Measurements from ENCODE around the gene CAMTA1. TPM values are rescaled to one million over a fixed set of nuclear protein-coding genes. Genes with fewer than 3 reads are reported as not detected.
A peak's percentile ranks its signal among the peaks of the same experiment; 100 is the strongest.
"Not testable (repeated sequence)": the region's sequence is repeated elsewhere in the genome, so short reads cannot be mapped to it uniquely, and the experiment has no call there.

Gene CAMTA1, protein sequence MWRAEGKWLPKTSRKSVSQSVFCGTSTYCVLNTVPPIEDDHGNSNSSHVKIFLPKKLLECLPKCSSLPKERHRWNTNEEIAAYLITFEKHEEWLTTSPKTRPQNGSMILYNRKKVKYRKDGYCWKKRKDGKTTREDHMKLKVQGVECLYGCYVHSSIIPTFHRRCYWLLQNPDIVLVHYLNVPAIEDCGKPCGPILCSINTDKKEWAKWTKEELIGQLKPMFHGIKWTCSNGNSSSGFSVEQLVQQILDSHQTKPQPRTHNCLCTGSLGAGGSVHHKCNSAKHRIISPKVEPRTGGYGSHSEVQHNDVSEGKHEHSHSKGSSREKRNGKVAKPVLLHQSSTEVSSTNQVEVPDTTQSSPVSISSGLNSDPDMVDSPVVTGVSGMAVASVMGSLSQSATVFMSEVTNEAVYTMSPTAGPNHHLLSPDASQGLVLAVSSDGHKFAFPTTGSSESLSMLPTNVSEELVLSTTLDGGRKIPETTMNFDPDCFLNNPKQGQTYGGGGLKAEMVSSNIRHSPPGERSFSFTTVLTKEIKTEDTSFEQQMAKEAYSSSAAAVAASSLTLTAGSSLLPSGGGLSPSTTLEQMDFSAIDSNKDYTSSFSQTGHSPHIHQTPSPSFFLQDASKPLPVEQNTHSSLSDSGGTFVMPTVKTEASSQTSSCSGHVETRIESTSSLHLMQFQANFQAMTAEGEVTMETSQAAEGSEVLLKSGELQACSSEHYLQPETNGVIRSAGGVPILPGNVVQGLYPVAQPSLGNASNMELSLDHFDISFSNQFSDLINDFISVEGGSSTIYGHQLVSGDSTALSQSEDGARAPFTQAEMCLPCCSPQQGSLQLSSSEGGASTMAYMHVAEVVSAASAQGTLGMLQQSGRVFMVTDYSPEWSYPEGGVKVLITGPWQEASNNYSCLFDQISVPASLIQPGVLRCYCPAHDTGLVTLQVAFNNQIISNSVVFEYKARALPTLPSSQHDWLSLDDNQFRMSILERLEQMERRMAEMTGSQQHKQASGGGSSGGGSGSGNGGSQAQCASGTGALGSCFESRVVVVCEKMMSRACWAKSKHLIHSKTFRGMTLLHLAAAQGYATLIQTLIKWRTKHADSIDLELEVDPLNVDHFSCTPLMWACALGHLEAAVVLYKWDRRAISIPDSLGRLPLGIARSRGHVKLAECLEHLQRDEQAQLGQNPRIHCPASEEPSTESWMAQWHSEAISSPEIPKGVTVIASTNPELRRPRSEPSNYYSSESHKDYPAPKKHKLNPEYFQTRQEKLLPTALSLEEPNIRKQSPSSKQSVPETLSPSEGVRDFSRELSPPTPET (N-terminal part only)
- total RNA-seq = 10 to 100 TPM; 36.5 to 57.5 TPM

DNA sequence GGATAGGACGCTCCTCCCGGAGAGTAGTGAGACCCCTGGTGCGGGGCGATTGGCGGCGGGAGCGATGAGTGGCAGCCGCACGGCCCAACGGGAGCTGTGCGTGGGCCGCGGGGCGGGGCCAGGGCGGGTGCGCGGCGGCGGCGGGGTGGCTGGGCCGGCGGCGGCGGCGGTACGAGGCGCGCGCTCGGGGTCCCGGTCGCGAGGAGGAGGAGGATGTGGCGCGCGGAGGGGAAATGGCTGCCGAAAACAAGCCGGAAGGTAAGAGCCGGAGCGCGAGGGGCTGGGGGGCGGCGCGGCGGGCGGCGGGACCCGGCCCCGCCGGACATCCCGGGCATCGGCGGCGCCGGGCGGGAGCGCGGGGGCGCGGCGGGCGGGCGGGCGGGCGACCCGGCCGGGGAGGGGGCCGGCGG is at the start of gene CAMTA1:
Gene CAMTA1 (plus strand): TSS at position 137 of the 410 bp plus-strand sequence. CDS start 77 bp downstream, at position 214.
- peaks cover 31 to 38% of the 10 kb centered on the region in 2 donors for H3K4me1 Mint-ChIP-seq (ENCODE audit: low read depth in 2 of 2)

DNA sequence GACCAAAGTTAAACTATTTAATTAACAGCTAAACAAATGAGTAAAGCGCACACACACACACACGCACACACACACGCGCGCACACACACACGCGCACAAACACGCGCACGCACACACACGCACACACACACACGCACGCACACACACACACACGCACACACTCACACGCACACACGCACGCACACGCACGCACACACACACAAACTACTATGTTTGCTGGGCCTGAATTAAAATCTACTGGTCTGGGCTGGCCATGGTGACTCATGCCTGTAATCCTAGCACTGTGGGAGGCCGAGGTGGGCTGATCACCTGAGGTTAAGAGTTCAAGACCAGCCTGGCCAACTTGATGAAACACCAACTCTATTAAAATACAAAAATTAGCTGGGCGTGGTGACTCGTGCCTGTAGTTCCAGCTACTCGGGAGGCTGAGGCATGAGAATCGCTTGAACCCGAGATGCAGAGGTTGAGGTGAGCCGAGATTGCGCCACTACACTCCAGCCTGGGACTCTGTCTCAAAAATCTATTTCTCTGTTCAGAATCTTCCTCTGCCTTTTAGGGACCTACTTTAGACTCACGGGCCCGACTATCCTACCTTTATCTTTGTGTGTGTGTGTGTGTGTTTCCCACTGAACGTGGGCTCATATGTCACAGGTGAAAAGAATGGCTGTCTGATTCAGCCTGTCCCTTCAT is 46.1 kb upstream of the CAMTA1 start:
- DNase-seq (ENCODE audit: low spot score) = no peak
- H3K36me3 Mint-ChIP-seq = no peaks in the 10 kb centered on the region
- H3K27ac Mint-ChIP-seq = no peak overlapping the region
- no peaks in the 10 kb centered on the region for H3K9me3 Mint-ChIP-seq
- peaks cover 0 to 3% of the 10 kb centered on the region in 2 donors for H3K27me3 Mint-ChIP-seq
- H3K4me3 Mint-ChIP-seq = no peak overlapping the region
- H3K4me1 Mint-ChIP-seq (ENCODE audit: low read depth in 2 of 2) = peaks cover 9 to 12% of the 10 kb centered on the region in 2 donors
- no peak for ATAC-seq

More for the DNA sequence above, at the start of gene CAMTA1:
- H3K9me3 Mint-ChIP-seq = no peaks in the 10 kb centered on the region
- H3K27ac Mint-ChIP-seq = peak within 1 kb of the TSS; percentile 89 to 94
- peaks cover 15% of the 10 kb centered on the region for H3K36me3 Mint-ChIP-seq
- H3K4me3 Mint-ChIP-seq = peak within 1 kb of the TSS; percentile 95
- ATAC-seq = peak; percentile 90 to 91
- no peaks in the 10 kb centered on the region for H3K27me3 Mint-ChIP-seq
- DNase-seq (ENCODE audit: low spot score) = no peak

DNA sequence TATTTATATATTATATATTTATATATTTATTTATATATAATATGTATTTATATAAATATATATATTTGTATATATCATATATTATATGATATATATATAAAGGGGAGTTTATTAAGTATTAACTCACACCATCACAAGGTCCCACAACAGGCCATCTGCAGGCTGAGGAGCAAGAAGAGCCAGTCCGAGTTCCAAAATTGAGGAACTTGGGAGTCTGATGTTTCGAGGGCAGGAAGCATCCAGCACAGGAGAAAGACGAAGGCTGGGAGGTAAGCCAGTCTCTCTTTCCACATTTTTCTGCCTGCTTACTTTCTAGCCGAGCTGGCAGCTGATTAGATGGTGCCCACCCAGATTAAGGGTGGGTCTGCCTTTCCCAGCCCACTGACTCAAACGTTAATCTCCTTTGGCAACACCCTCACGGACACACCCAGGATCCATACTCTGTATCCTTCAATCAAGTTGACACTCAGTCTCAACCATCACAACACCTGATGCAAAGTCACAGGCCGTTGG is 42.5 kb upstream of the CAMTA1 start:
- not testable (repeated sequence) for H3K36me3 Mint-ChIP-seq; ATAC-seq; H3K9me3 Mint-ChIP-seq; DNase-seq (ENCODE audit: low spot score); H3K4me3 Mint-ChIP-seq
- Mint-ChIP-seq H3K27ac (peak overlapping the region in 1 of 2 donors; percentile 13), H3K4me1 (ENCODE audit: low read depth in 2 of 2) (peaks cover 9 to 12% of the 10 kb centered on the region in 2 donors), H3K27me3 (peaks cover 4 to 11% of the 10 kb centered on the region in 2 donors)

DNA sequence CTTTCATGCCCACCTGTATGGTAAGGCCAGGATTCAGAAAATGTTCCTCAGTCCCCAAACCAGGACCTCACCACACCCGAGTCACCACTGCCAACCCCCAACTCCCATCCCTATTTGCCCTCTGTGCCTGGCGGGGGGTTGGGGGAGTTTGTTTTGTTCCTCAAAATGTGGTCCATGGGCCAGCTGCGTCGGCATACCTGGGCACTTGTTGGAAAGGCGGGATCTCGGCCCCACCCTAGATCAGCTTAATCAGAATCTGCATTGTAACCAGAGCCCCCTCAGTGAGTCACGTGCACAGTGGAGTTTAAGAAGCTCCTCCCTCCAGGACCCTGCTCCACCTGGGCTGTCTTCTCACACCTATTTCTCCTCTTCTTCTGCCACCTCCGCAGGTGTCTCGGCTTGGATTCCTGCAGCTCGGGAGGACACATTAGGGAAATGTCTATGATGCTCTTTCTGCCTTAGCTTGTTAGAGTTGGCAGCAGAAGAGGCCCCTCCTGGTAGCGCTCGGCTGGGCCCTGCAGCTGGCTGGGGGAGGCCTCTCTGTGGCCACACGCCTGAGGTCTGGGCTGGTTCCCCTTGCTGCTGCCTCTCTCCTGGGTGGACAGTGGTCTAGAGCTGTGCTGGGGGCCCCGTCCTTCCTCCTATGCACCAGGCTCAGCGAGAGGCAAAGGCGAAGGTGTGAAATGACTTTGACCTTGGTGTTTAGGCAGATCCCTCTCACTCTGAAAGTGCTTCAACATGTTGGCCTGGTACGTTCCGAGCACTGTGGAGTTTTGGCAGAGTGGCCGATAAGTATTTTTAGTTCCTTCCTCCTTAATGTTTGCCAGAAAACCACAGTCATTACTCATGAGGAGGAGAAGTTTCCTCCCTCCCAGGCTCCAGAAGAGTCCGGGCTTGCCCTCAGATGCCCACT is 41.8 kb upstream of the CAMTA1 start:
- peak overlapping the region in 1 of 2 donors; percentile 13 for H3K27ac Mint-ChIP-seq
- H3K36me3 Mint-ChIP-seq = no peaks in the 10 kb centered on the region
- peak; percentile 59 to 73 for ATAC-seq
- H3K27me3 Mint-ChIP-seq = peaks cover 7 to 18% of the 10 kb centered on the region in 2 donors
- peaks cover 9 to 12% of the 10 kb centered on the region in 2 donors for H3K4me1 Mint-ChIP-seq (ENCODE audit: low read depth in 2 of 2)
- no peak for DNase-seq (ENCODE audit: low spot score)
- no peaks in the 10 kb centered on the region for H3K9me3 Mint-ChIP-seq
- H3K4me3 Mint-ChIP-seq = peak overlapping the region; percentile 13

DNA sequence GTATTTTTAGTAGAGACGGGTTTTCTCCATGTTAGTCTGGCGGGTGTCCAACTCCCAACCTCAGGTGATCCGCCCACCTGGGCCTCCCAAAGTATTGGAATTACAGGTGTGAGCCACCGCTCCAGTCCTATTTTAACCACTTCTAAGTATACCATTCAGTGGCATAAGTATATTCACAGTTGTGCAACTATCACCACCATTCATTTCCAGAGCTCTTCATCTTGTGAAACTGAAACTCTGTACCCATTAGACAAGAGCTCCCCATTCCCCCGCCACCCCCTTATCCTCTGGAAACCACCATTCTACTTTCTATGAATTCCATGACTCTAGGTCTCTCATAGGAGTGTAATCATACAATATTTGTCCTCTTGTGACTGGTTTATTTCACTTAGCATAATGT is 40.2 kb upstream of the CAMTA1 start:
- no peak overlapping the region for H3K4me3 Mint-ChIP-seq

DNA sequence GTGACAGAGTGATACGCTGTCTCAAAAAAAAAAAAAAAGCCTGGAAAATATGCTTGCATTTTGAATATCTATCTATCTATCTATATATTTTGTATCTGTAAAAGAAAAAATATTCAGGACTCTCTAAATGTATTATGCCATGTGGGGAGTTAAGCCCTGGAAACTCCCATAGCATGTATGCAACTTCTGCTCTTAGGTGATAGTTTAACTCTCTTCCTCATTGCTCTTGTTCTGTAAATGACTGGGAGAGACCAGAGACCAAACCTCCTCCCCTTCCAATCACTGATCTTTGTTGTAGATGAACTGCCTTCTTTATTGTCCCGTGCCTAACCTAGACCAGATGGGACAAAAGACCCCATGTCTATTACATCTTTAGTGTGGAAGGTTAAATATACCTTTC is 37.6 kb upstream of the CAMTA1 start:
- Mint-ChIP-seq H3K4me1 (ENCODE audit: low read depth in 2 of 2) (peaks cover 9 to 12% of the 10 kb centered on the region in 2 donors), H3K27ac (no peak overlapping the region), H3K4me3 (no peak overlapping the region), H3K36me3 (no peaks in the 10 kb centered on the region), H3K27me3 (peaks cover 19 to 38% of the 10 kb centered on the region in 2 donors), H3K9me3 (no peaks in the 10 kb centered on the region)
- DNase-seq (ENCODE audit: low spot score) (no peak), ATAC-seq (no peak)

More for the DNA sequence above, 40.2 kb upstream of the CAMTA1 start:
- ATAC-seq (peak in 1 of 2 donors; percentile 68), DNase-seq (ENCODE audit: low spot score) (no peak)
- Mint-ChIP-seq H3K9me3 (no peaks in the 10 kb centered on the region), H3K36me3 (no peaks in the 10 kb centered on the region), H3K27ac (no peak overlapping the region), H3K4me1 (ENCODE audit: low read depth in 2 of 2) (peaks cover 9 to 12% of the 10 kb centered on the region in 2 donors), H3K27me3 (peaks cover 17 to 31% of the 10 kb centered on the region in 2 donors)

DNA sequence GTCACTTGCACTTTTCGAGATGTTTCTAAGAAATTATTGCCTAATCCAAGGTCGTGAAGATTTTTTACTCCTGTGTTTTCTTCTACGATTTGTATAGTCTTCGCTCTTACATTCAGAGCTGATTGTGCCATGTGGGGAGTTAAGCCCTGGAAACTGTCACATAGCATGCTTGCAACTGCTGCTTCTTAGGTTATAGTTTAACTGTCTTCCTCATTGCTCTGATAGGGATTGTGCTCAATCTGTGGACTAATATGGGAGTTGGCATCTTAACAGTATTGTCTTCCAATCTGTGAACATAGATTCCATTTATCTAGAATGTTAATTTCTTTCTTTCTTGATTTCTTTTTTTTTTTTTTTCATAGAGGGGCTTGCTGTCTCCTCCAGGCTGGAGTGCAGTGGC is 34.8 kb upstream of the CAMTA1 start:
- H3K4me1 Mint-ChIP-seq (ENCODE audit: low read depth in 2 of 2) = no peaks in the 10 kb centered on the region
- DNase-seq (ENCODE audit: low spot score) = no peak
- H3K27me3 Mint-ChIP-seq = peaks cover 28 to 57% of the 10 kb centered on the region in 2 donors
- H3K4me3 Mint-ChIP-seq = no peak overlapping the region
- H3K9me3 Mint-ChIP-seq = no peaks in the 10 kb centered on the region
- H3K27ac Mint-ChIP-seq = no peak overlapping the region
- no peaks in the 10 kb centered on the region for H3K36me3 Mint-ChIP-seq
- no peak for ATAC-seq

DNA sequence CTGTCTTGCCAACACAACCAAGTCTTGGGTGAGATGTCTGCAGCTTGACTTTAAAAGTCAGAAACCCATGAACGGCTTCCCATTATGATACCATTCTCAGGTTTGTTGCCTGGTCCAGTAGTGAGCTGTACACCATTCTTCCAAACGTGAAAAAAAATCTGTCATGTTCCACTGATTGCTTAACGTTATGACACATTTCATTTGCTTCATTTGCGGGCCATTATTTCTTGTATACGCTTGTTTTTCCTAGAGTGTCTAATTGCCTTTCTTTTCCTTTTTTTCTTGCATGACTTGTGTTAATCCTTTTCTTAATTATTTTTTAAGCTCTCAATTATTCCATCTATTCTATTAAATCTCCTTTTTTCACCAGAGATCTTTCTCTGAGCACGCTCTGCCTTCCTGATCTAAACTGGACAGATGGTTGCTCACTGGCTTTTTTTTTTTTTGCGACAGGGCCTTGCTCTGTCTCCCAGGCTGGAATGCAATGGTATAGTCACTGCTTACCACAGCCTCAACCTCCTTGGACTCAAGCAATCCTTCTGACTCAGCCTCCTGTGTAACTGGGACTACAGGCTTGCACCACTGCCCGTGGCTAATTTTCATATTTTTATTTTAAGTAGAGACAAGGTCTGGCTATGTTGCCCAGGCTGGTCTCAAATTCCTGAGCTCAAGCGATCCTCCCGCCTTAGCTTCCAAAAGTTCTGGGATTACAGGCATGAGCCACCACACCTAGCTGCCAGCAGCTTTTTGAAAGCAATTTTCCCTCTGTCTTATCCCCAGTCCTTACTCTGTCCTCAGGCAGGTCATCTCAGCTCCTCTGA is 31.7 kb upstream of the CAMTA1 start:
- H3K4me3 Mint-ChIP-seq = no peak overlapping the region
- H3K4me1 Mint-ChIP-seq (ENCODE audit: low read depth in 2 of 2) = no peaks in the 10 kb centered on the region
- no peak for DNase-seq (ENCODE audit: low spot score)
- no peaks in the 10 kb centered on the region for H3K36me3 Mint-ChIP-seq
- ATAC-seq = no peak
- H3K27me3 Mint-ChIP-seq = peaks cover 24 to 44% of the 10 kb centered on the region in 2 donors
- H3K27ac Mint-ChIP-seq = no peak overlapping the region
- H3K9me3 Mint-ChIP-seq = no peaks in the 10 kb centered on the region

DNA sequence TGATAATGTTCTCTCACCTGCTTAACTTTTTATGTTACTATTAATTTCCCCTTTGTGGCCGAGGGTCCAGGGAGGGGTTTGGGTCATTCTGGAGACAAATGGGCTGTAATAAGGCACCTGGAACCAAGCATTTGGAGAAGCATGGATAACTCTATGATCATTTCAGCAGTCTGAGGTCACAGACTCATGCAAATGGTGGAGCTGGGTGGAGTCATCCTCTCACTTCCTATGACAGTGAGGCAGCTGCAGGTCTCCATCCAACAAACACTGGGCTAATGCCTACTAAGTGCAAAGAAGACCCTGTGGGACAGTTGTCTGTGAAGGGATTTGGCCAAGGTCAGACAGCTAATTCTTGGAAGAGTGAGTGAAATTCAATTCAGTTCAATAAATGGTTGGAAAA is 28.8 kb upstream of the CAMTA1 start:
- no peaks in the 10 kb centered on the region for H3K36me3 Mint-ChIP-seq
- DNase-seq (ENCODE audit: low spot score) (no peak), ATAC-seq (no peak)
- H3K27ac Mint-ChIP-seq = no peak overlapping the region
- H3K9me3 Mint-ChIP-seq = no peaks in the 10 kb centered on the region
- no peaks in the 10 kb centered on the region for H3K4me1 Mint-ChIP-seq (ENCODE audit: low read depth in 2 of 2)
- H3K4me3 Mint-ChIP-seq = no peak overlapping the region
- peaks cover 15 to 25% of the 10 kb centered on the region in 2 donors for H3K27me3 Mint-ChIP-seq

DNA sequence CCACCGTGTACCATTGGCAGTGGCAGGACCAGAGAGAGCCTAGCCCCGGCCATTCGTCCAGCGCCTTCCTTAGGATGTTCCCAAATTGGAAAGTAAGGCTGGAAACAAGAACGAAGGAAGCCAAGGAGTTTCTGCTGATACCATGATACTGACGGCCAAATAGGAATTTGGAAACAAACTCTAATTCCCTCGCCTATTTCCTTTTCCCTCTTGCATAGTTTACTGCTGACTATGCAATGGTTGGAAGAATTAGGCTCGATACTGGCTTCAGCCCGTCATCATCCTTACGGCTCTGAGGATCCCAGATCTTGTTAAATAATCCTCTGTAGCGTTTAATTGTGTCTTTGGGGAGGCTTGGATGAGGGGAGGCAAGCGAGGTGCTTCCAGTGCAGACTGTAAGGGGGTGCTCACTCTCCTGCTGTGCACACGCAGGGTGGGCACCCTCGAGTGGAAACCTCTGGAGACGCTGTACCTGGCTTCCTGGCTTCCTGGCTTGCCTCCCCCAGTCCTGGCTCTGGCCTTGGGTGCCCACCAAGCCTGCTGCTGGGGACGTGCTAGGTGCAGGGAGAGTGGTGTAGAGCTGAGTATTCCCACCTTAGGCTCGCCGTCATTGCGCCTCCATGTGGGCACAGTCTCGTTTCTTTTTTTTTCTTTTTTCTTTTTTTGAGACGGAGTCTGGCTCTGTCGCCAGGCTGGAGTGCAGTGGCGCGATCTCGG is 27.4 kb upstream of the CAMTA1 start:
- H3K9me3 Mint-ChIP-seq = no peaks in the 10 kb centered on the region
- no peak overlapping the region for H3K4me3 Mint-ChIP-seq

More for the DNA sequence above, 27.4 kb upstream of the CAMTA1 start:
- Mint-ChIP-seq H3K36me3 (no peaks in the 10 kb centered on the region), H3K27me3 (peaks cover 16 to 25% of the 10 kb centered on the region in 2 donors), H3K27ac (no peak overlapping the region), H3K4me1 (ENCODE audit: low read depth in 2 of 2) (no peaks in the 10 kb centered on the region)
- ATAC-seq (no peak), DNase-seq (ENCODE audit: low spot score) (no peak)

Measured in natural killer cell treated with Interleukin-12 subunit alpha and Interleukin-12 subunit beta and Interleukin-15 and Interleukin-18, amount 100 ng/mL, for 72 hours (primary cell).